ENCODE measurements around the gene KCNK3. TPM values are rescaled to one million over a fixed set of nuclear protein-coding genes. Genes with fewer than 3 reads are reported as not detected.

Gene KCNK3
- total and polyA plus RNA-seq, 2 donors (not counting 3 experiments of a cell fraction or from before 2014, with no cell fraction given) = not detected

DNA sequence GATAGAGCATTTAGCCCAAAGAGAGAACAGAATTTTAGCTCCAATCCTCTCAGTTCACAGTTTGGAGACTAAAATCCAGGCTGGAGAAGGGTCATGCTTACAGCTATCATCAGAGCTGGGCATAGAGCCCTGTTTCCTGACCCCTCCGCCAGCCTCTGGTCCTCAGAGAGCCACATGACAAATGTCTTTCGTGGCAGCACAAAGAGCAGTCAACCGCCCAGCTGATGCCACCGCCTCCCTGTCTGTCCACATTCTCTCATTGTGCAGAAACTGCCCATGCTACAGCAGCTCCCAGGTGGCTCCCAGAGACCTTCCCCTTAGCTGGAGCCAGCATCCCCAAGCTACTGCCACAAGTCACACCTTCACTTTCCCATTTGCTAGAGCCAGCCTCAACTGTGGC lies 7.6 kb downstream of the KCNK3 start:
- intact Hi-C loops (cut with micrococcal nuclease) = no loop called here
- H3K27me3 ChIP-seq (ENCODE audit: control insufficient read depth in 2 of 2, insufficient read depth in 2 of 2, low read length in 2 of 2) = no peaks in the 10 kb centered on the region
- H3K4me1 ChIP-seq (ENCODE audit: control insufficient read depth, extremely low read depth, insufficient read depth, low read length) = peaks cover 12% of the 10 kb centered on the region
- ChIA-PET POLR2A (no interaction called here), CTCF (no interaction called here)
- TF ChIP-seq, protein P1, sequence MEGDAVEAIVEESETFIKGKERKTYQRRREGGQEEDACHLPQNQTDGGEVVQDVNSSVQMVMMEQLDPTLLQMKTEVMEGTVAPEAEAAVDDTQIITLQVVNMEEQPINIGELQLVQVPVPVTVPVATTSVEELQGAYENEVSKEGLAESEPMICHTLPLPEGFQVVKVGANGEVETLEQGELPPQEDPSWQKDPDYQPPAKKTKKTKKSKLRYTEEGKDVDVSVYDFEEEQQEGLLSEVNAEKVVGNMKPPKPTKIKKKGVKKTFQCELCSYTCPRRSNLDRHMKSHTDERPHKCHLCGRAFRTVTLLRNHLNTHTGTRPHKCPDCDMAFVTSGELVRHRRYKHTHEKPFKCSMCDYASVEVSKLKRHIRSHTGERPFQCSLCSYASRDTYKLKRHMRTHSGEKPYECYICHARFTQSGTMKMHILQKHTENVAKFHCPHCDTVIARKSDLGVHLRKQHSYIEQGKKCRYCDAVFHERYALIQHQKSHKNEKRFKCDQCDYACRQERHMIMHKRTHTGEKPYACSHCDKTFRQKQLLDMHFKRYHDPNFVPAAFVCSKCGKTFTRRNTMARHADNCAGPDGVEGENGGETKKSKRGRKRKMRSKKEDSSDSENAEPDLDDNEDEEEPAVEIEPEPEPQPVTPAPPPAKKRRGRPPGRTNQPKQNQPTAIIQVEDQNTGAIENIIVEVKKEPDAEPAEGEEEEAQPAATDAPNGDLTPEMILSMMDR (IDR thresholded peaks at IDR 0.05; ENCODE audit: extremely low read depth in 1 of 2, insufficient read depth in 1 of 2, low read depth in 1 of 2, low read length in 2 of 2) = no peak
- TF ChIP-seq MAX (IDR thresholded peaks at IDR 0.05; ENCODE audit: insufficient read depth, insufficient read length) = no peak
- no peak for TF ChIP-seq MYC (IDR thresholded peaks at IDR 0.05; ENCODE audit: low read depth, low read length)
- TF ChIP-seq FOS (IDR thresholded peaks at IDR 0.05; ENCODE audit: borderline replicate concordance, insufficient read depth, low read length) = no peak
- no peak for TF ChIP-seq POLR2A (IDR thresholded peaks at IDR 0.05; ENCODE audit: low read depth, low read length)
- TF ChIP-seq GATA2 (IDR thresholded peaks at IDR 0.05; ENCODE audit: insufficient read depth, insufficient read length, low read depth, low read length) = no peak
- TF ChIP-seq JUN (IDR thresholded peaks at IDR 0.05; ENCODE audit: borderline replicate concordance, insufficient read depth, insufficient read length, low read depth) = no peak
- no peak for TF ChIP-seq EZH2 (IDR thresholded peaks at IDR 0.05; ENCODE audit: borderline replicate concordance, low read depth, low read length, severe bottlenecking)
- H3K4me3 ChIP-seq (replicated peaks in 1 of 3; ENCODE audit: insufficient read depth in 1 of 3, low read depth in 1 of 3, low read length in 3 of 3) = no peak overlapping the region
- no peaks in the 10 kb centered on the region for H3K36me3 ChIP-seq (ENCODE audit: control insufficient read depth in 2 of 2, extremely low read depth in 1 of 2, insufficient read depth in 2 of 2, low read length in 2 of 2)
- H3K9ac ChIP-seq (replicated peaks; ENCODE audit: extremely low read depth, insufficient read depth, low read length) = no peak overlapping the region
- no peaks in the 10 kb centered on the region for H3K9me1 ChIP-seq (replicated peaks; ENCODE audit: control insufficient read depth, extremely low read depth, insufficient read depth, low read length)
- dilution Hi-C loops (cut with MboI; ENCODE audit: extremely low pct_ligation_motif_present, low sequenced_read_pairs) = no loop called here
- H3K27ac ChIP-seq (ENCODE audit: insufficient read depth, low read depth, low read length) = no peak overlapping the region
- DNase-seq (ENCODE audit: low read depth, low spot score) (no peak), FAIRE-seq (no peak)
- BruUV-seq (replicated peaks) = no TSS peak
- no peaks in the 10 kb centered on the region for H3K79me2 ChIP-seq (ENCODE audit: control insufficient read depth, insufficient read depth, low read length)
- no peak overlapping the region for H2AFZ ChIP-seq (ENCODE audit: low read depth, low read length)
- no peaks in the 10 kb centered on the region for H4K20me1 ChIP-seq (replicated peaks; ENCODE audit: control insufficient read depth, extremely low read depth, insufficient read depth, low read length)
- no peak overlapping the region for H3K4me2 ChIP-seq (ENCODE audit: insufficient read depth, low read length)
- no peaks in the 10 kb centered on the region for H3K9me3 ChIP-seq (replicated peaks; ENCODE audit: control insufficient read depth, insufficient read depth, low read length)

All from endothelial cell of umbilical vein (primary cell).